Gastroesophageal sphincter (tissue), 3 donors: Measurements from ENCODE around the gene DDX51.

Experiments
- CTCF ChIP-seq, 4 experiments: fragments of 200-600 bp in 2 of 4; fragments of 450-650 bp in 2 of 4; sonication (generic) in 1 of 4; IDR thresholded peaks; one replicate each; pipeline ENCODE4 v1.5.1; 2017 to 2019; ENCODE audit warnings: antibody characterized with exemption in 4 of 4, mild to moderate bottlenecking in 2 of 4, moderate library complexity in 2 of 4
- POLR2A ChIP-seq, 2 donors: fragments of 450-650 bp; IDR thresholded peaks; one replicate each; pipeline ENCODE4 v1.6.1; 2017; ENCODE audit warnings: antibody characterized with exemption in 2 of 2, mild to moderate bottlenecking in 2 of 2, moderate library complexity in 1 of 2

DNA sequence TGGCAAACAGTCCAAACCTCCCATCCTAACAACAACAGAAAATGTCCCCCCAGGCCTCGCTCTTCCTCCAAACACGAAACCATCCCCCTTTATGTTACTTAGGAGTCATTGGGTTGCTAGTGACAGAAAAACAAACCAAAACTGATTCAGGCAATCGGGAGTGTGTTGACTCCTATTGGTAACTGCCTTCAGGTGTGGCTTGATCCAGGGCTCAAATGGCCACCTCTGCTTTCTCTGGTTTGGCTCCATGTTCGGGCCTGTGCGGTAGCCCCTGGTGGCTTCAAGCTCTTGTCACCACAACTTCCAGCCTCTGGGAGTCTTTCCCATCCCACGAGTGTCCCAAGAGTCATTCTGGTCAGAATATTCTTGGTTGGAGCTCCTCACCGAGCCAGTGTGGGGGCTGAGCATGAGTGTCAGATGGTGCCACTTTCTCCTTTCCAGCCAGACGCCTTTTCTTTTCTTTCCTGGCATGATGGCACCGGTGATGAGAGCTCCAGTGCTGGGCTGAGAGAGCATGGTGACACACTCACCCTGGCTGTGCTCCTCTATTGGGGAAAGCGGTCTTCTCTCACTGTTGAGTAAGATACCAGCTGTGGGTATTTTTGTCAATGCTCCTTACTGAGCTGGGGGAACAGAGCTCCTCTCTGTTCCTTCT is 38.7 kb upstream of the DDX51 start:
- no peak for TF ChIP-seq CTCF (IDR thresholded peaks at IDR 0.05)
- no peak for TF ChIP-seq POLR2A (IDR thresholded peaks at IDR 0.05)
